Measurements from ENCODE around the gene STT3B.

STT3B gene

GRCh38 chr3:31491660-31492059, 41.1 kb upstream of the STT3B start (continued):
- TF ChIP-seq, protein P1, sequence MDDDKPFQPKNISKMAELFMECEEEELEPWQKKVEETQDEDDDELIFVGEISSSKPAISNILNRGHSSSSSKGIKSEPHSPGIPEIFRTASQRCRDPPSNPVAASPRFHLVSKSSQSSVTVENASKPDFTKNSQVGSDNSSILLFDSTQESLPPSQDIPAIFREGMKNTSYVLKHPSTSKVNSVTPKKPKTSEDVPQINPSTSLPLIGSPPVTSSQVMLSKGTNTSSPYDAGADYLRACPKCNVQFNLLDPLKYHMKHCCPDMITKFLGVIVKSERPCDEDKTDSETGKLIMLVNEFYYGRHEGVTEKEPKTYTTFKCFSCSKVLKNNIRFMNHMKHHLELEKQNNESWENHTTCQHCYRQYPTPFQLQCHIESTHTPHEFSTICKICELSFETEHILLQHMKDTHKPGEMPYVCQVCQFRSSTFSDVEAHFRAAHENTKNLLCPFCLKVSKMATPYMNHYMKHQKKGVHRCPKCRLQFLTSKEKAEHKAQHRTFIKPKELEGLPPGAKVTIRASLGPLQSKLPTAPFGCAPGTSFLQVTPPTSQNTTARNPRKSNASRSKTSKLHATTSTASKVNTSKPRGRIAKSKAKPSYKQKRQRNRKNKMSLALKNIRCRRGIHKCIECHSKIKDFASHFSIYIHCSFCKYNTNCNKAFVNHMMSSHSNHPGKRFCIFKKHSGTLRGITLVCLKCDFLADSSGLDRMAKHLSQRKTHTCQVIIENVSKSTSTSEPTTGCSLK (tag by site-specific recombination; IDR thresholded peaks at IDR 0.05), result no peak

DNA sequence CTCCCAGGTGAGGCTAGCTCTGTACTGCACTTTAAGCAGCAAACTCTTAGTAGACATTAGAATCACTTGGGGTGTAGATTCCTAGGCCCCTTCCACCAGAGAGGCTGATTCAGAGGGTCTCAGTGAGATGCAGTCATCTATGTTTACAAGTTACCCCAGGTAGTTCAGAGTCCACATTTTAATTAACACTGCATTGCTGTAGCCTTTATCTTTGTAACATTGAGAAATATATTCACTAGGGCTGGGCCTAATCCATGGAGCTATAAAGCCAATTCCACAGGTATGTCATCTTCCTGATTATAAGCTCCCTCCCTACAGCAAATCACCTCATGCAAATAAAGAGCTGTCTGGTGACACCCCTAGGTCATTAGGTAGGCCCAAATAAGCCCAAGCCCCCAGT, 39.6 kb upstream of the STT3B start:
- POLR2A ChIA-PET, result no interaction called here
- no peak overlapping the region for H3K4me3 ChIP-seq (ENCODE audit: low read depth, low read length)

More for the DNA sequence above, 39.6 kb upstream of the STT3B start:
- no peaks in the 10 kb centered on the region for H3K9me3 ChIP-seq (ENCODE audit: control insufficient read depth, insufficient read depth, low read depth, low read length)
- CTCF ChIA-PET, result no interaction called here
- H3K27ac ChIP-seq (ENCODE audit: extremely low read depth, low read depth, low read length), result no peak overlapping the region
- no peaks in the 10 kb centered on the region for H3K36me3 ChIP-seq (ENCODE audit: control insufficient read depth in 2 of 2, insufficient read depth in 1 of 2, low read length in 2 of 2)
- TF ChIP-seq YY1 (tag by site-specific recombination; IDR thresholded peaks at IDR 0.05), result no peak
- TF ChIP-seq, protein P2, sequence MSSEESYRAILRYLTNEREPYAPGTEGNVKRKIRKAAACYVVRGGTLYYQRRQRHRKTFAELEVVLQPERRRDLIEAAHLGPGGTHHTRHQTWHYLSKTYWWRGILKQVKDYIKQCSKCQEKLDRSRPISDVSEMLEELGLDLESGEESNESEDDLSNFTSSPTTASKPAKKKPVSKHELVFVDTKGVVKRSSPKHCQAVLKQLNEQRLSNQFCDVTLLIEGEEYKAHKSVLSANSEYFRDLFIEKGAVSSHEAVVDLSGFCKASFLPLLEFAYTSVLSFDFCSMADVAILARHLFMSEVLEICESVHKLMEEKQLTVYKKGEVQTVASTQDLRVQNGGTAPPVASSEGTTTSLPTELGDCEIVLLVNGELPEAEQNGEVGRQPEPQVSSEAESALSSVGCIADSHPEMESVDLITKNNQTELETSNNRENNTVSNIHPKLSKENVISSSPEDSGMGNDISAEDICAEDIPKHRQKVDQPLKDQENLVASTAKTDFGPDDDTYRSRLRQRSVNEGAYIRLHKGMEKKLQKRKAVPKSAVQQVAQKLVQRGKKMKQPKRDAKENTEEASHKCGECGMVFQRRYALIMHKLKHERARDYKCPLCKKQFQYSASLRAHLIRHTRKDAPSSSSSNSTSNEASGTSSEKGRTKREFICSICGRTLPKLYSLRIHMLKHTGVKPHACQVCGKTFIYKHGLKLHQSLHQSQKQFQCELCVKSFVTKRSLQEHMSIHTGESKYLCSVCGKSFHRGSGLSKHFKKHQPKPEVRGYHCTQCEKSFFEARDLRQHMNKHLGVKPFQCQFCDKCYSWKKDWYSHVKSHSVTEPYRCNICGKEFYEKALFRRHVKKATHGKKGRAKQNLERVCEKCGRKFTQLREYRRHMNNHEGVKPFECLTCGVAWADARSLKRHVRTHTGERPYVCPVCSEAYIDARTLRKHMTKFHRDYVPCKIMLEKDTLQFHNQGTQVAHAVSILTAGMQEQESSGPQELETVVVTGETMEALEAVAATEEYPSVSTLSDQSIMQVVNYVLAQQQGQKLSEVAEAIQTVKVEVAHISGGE (tag by site-specific recombination; conservative IDR thresholded peaks at IDR 0.05; ENCODE audit: low read depth), result no peak
- TF ChIP-seq ZFP3 (tag by site-specific recombination; IDR thresholded peaks at IDR 0.05; ENCODE audit: low read depth), result no peak
- TF ChIP-seq ZNF768 (tag by site-specific recombination; IDR thresholded peaks at IDR 0.05), result no peak
- TF ChIP-seq ZIC2 (tag by site-specific recombination; IDR thresholded peaks at IDR 0.05), result no peak
- no peak for TF ChIP-seq ZNF76 (tag by site-specific recombination; IDR thresholded peaks at IDR 0.05; ENCODE audit: borderline replicate concordance, low read depth)
- TF ChIP-seq ZNF629 (tag by site-specific recombination; IDR thresholded peaks at IDR 0.05), result no peak
- no peak for TF ChIP-seq ZNF175 (tag by site-specific recombination; IDR thresholded peaks at IDR 0.05)
- TF ChIP-seq ZBTB7A (tag by site-specific recombination; IDR thresholded peaks at IDR 0.05; ENCODE audit: low read depth), result no peak
- TF ChIP-seq IKZF3 (tag by site-specific recombination; IDR thresholded peaks at IDR 0.05), result no peak
- no peak for TF ChIP-seq ZNF596 (tag by site-specific recombination; IDR thresholded peaks at IDR 0.05)
- no peak for TF ChIP-seq MYNN (tag by site-specific recombination; IDR thresholded peaks at IDR 0.05; ENCODE audit: borderline replicate concordance)
- TF ChIP-seq ZNF280D (tag by site-specific recombination; IDR thresholded peaks at IDR 0.05), result no peak
- no peak for TF ChIP-seq ZNF184 (tag by site-specific recombination; IDR thresholded peaks at IDR 0.05)
- TF ChIP-seq ZNF645 (tag by site-specific recombination; IDR thresholded peaks at IDR 0.05), result no peak
- no peaks in the 10 kb centered on the region for H3K4me1 ChIP-seq (ENCODE audit: control insufficient read depth, insufficient read depth, low read length)

All from HEK293 (cell line).